HL-60 (cell line): ENCODE measurements around the gene MST1R.
A peak's percentile ranks its signal among the peaks of the same experiment; 100 is the strongest.
"Not testable (repeated sequence)": the region's sequence is repeated elsewhere in the genome, so short reads cannot be mapped to it uniquely, and the experiment has no call there.

Experiments
- DNase-seq, 2 experiments: peaks; one replicate each; pipeline ENCODE4 v3.0.0-alpha.2; 2010 to 2020; ENCODE audit warnings: low read depth in 1 of 2, low spot score in 1 of 2
- H3K27ac ChIP-seq: fragments of 250-450 bp; sonication (Bioruptor Pico); replicated peaks from 2 replicates; pipeline ENCODE4 v1.5.1; 2020; ENCODE audit warnings: mild to moderate bottlenecking, moderate library complexity
- H3K27me3 ChIP-seq: fragments of 250-450 bp; sonication (Bioruptor Pico); 2 replicates; pipeline ENCODE4 v1.5.1; 2021; ENCODE audit warnings: mild to moderate bottlenecking, moderate library complexity; ENCODE audit not compliant: insufficient read depth, poor library complexity, severe bottlenecking
- H3K4me3 ChIP-seq: replicated peaks from 2 replicates; pipeline ENCODE4 v1.5.1; 2011; ENCODE audit warnings: mild to moderate bottlenecking, control low read depth, low read length; ENCODE audit not compliant: insufficient read depth
- CTCF ChIP-seq: IDR thresholded peaks from one replicate; pipeline ENCODE4 v1.5.1; 2011; ENCODE audit warnings: low read length, control low read depth, inconsistent platforms; ENCODE audit not compliant: insufficient read depth
- GABPA ChIP-seq: IDR thresholded peaks from 2 replicates; pipeline ENCODE4 v1.6.1; 2012; ENCODE audit warnings: low read depth
- POLR2AphosphoS5 ChIP-seq: IDR thresholded peaks from 2 replicates; pipeline ENCODE4 v1.6.1; 2012; ENCODE audit warnings: low read depth
- REST ChIP-seq: IDR thresholded peaks from 2 replicates; pipeline ENCODE4 v1.6.1; 2012; ENCODE audit warnings: low read depth; ENCODE audit not compliant: insufficient replicate concordance
- SPI1 ChIP-seq: IDR thresholded peaks from 2 replicates; pipeline ENCODE4 v1.6.1; 2012; ENCODE audit warnings: low read depth, mild to moderate bottlenecking, borderline replicate concordance

The MST1R gene

GRCh38 chr3:49910409-49911123 lies 6.9 kb upstream of the MST1R start:
- DNase-seq, result no peak
- H3K4me3 ChIP-seq, result no peak overlapping the region
- no peak for TF ChIP-seq GABPA
- TF ChIP-seq REST, result no peak

GRCh38 chr3:49908373-49909199 lies 4.9 kb upstream of the MST1R start:
- Histone ChIP-seq H3K27ac (no peak overlapping the region), H3K27me3 (no peaks in the 10 kb centered on the region), H3K4me3 (no peak overlapping the region)
- DNase-seq, result no peak
- no peak for TF ChIP-seq REST
- TF ChIP-seq POLR2AphosphoS5, result no peak
- TF ChIP-seq CTCF, result no peak
- no peak for TF ChIP-seq GABPA
- no peak for TF ChIP-seq SPI1

More at GRCh38 chr3:49910409-49911123, 6.9 kb upstream of the MST1R start:
- H3K27ac ChIP-seq, result no peak overlapping the region
- H3K27me3 ChIP-seq, result no peaks in the 10 kb centered on the region

- H3K27me3 ChIP-seq, result peaks cover 2% of the 10 kb centered on the region
- TF ChIP-seq REST (no peak), GABPA (no peak), POLR2AphosphoS5 (no peak), CTCF (peak; percentile 50), SPI1 (peak; percentile 63; the same call in 1 of the 2 replicates)
- DNase-seq, result peak in 1 of 2 experiments; percentile 22
- H3K4me3 ChIP-seq, result no peak overlapping the region
- no peak overlapping the region for H3K27ac ChIP-seq
These were observed 2.5 kb upstream of the MST1R start for GRCh38 chr3:49906073-49906743.

GRCh38 chr3:49904448-49904847 lies 775 bp upstream of the MST1R start:
- not testable (repeated sequence) for H3K27me3 ChIP-seq, H3K4me3 ChIP-seq, H3K27ac ChIP-seq, DNase-seq
